GM12878 (cell line): ENCODE measurements around the gene PPP2R1A. TPM values are rescaled to one million over a fixed set of nuclear protein-coding genes. Genes with fewer than 3 reads are reported as not detected.
"Not testable (repeated sequence)": the region's sequence is repeated elsewhere in the genome, so short reads cannot be mapped to it uniquely, and the experiment has no call there.

Source experiments
- ATAC-seq: fragments of 200-7000 bp; cut with Tn5 transposase; 3 replicates; pipeline ENCODE4 v1.9.1; 2020; ENCODE audit warnings: mild to moderate bottlenecking, moderate library complexity
- BruUV-seq: library from RNA; stranded (reverse); fragments of 400-500 nt; replicated peaks from 2 replicates; lab custom pipeline; 2021; lab: Mats Ljungman, UMichigan
- CTCF ChIA-PET: fragments of 300-600 bp; sonication (Branson Sonifier 250); formaldehyde crosslinking; extraction: SDS; loops from one replicate; lab custom pipeline; 2021; ENCODE audit warnings: inconsistent platforms; lab: Yijun Ruan, JAX
- POLR2A ChIA-PET: fragments of 350-600 bp; formaldehyde crosslinking; extraction: SDS; loops from one replicate; lab custom pipeline; 2021; ENCODE audit warnings: inconsistent platforms; lab: Charles Lee
- RAD21 ChIA-PET: fragments of 300-600 bp; sonication (Branson Sonifier 250); formaldehyde crosslinking; loops from one replicate; lab custom pipeline; 2023; ENCODE audit warnings: antibody characterized with exemption; ENCODE audit not compliant: unreplicated experiment; lab: Charles Lee
- SMC1A ChIA-PET: fragments of 300-600 bp; sonication (Branson Sonifier 250); formaldehyde crosslinking; loops from one replicate; lab custom pipeline; 2023; ENCODE audit not compliant: unreplicated experiment, uncharacterized antibody; lab: Charles Lee
- DNase-seq: peaks from one replicate; pipeline ENCODE4 v3.0.0-alpha.2; 2011; ENCODE audit warnings: low read depth, low spot score
- FAIRE-seq: peaks from 3 replicates; lab custom pipeline; 2011; peaks lifted over from hg19 to GRCh38; lab: Jason Lieb, UNC
- H2AFZ ChIP-seq: 2 replicates; pipeline ENCODE4 v1.6.0; 2011; ENCODE audit warnings: low read depth, low read length, control low read depth; ENCODE audit not compliant: control insufficient read depth
- H3K27ac ChIP-seq: 2 replicates; pipeline ENCODE4 v1.5.1; 2011; ENCODE audit warnings: control low read depth; ENCODE audit not compliant: control insufficient read depth, insufficient read depth
- H3K27me3 ChIP-seq, 2 experiments: replicated peaks in 1 of 2; 2 replicates each; pipeline versions ENCODE4 v1.6.0 to v1.6.1; 2011; ENCODE audit warnings: low read length in 1 of 2; ENCODE audit not compliant: control insufficient read depth in 2 of 2, insufficient read depth in 2 of 2
- H3K36me3 ChIP-seq, 2 experiments: 2 replicates each; pipeline ENCODE4 v1.5.1; 2011; ENCODE audit warnings: low read length in 1 of 2; ENCODE audit not compliant: control insufficient read depth in 2 of 2, insufficient read depth in 2 of 2
- H3K4me1 ChIP-seq: 2 replicates; pipeline ENCODE4 v1.6.1; 2011; ENCODE audit warnings: mild to moderate bottlenecking, low read length, moderate library complexity, mixed read lengths; ENCODE audit not compliant: control insufficient read depth, insufficient read depth
- H3K4me2 ChIP-seq: 2 replicates; pipeline ENCODE4 v1.6.0; 2011; ENCODE audit warnings: control low read depth; ENCODE audit not compliant: control insufficient read depth, insufficient read depth
- H3K4me3 ChIP-seq: fragments of 200-600 bp; sonication (generic); 2 replicates; pipeline ENCODE4 v1.5.1; 2016
- H3K79me2 ChIP-seq: 2 replicates; pipeline ENCODE4 v1.6.0; 2011; ENCODE audit warnings: low read length; ENCODE audit not compliant: control insufficient read depth, insufficient read depth
- H3K9ac ChIP-seq: 2 replicates; pipeline ENCODE4 v1.8.0; 2011; ENCODE audit warnings: low read length, control low read depth, mixed read lengths; ENCODE audit not compliant: control insufficient read depth, insufficient read depth
- H3K9me3 ChIP-seq: replicated peaks from 3 replicates; pipeline ENCODE4 v1.5.1; 2011; ENCODE audit warnings: mild to moderate bottlenecking, low read length; ENCODE audit not compliant: control insufficient read depth, insufficient read depth
- H4K20me1 ChIP-seq: 2 replicates; pipeline ENCODE4 v1.6.0; 2011; ENCODE audit not compliant: control insufficient read depth, insufficient read depth
- CREM ChIP-seq: IDR thresholded peaks from 2 replicates; pipeline ENCODE4 v1.6.1; 2014; ENCODE audit warnings: antibody characterized with exemption, low read depth
- TCF7 ChIP-seq: IDR thresholded peaks from 2 replicates; pipeline ENCODE4 v1.6.1; 2014; ENCODE audit warnings: antibody characterized with exemption, borderline replicate concordance
- ZNF687 ChIP-seq: fragments of 450-650 bp; IDR thresholded peaks from 2 replicates; pipeline ENCODE4 v1.6.1; 2017; ENCODE audit warnings: mild to moderate bottlenecking, moderate library complexity
- WGBS: methylation state at CpG from one replicate; pipeline ENCODE4 v1.1.6; 2016; ENCODE audit warnings: low lambda C conversion rate; ENCODE audit not compliant: insufficient replicate concordance, insufficient coverage; ENCODE audit errors: missing lambda C conversion rate; 5-methylcytosine and 5-hydroxymethylcytosine counted together
- in situ Hi-C: fragments of 300-500 bp; cut with MboI; formaldehyde crosslinking; loops from 9 replicates; pipeline ENCODE4 v1.14.3; 2018; ENCODE audit warnings: mixed read lengths
- intact Hi-C: fragments of 100-400 bp; cut with micrococcal nuclease; formaldehyde crosslinking; loops from one replicate; pipeline ENCODE4 v1.14.2; 2022; ENCODE audit not compliant: unreplicated experiment
- polyA plus RNA-seq, 11 experiments: library from polyadenylated mRNA; depleted of rRNA in 4 of 11; unstranded in 6 of 11; stranded (reverse) in 5 of 11; fragments of >200 nt; fragmentation: Nextera tagmentation in 4 of 11; fragmentation: Illumina TruSeq in 1 of 11; extraction: Ambion mirVana in 4 of 11; extraction: Trizol in 1 of 11; gene quantifications; 1 replicate in 1 of 11; 2 replicates in 10 of 11; pipeline versions ENCODE4 v1.2.1 to v1.2.3, GENCODE V29; 2011 to 2016; ENCODE audit warnings: inconsistent platforms in 2 of 11, missing spikeins in 2 of 11, low read depth in 1 of 11
- total RNA-seq, 4 experiments: library from RNA; depleted of rRNA in 3 of 4; stranded (reverse); fragments of >200 nt in 3 of 4; fragmentation: Illumina TruSeq in 1 of 4; extraction: Trizol in 1 of 4; gene quantifications; 2 replicates each; pipeline versions ENCODE4 v1.2.1 to v1.2.3, GENCODE V29; 2013 to 2021

PPP2R1A gene
- total and polyA plus RNA-seq, 10 of the 15 experiments (the other 5 are each of a cell fraction or from before 2014, with no cell fraction given): 16.0 to 359 (median 140) TPM

GRCh38 chr19:52200044-52200443 is 10.2 kb downstream of the PPP2R1A start:
- BruUV-seq: no TSS peak
- ChIA-PET CTCF (interaction anchor here (1.0 kb wide), 1 partner anchor 37 kb away, joined by 4 read pairs; no protein-coding TSS in a partner anchor), SMC1A (no interaction called here), POLR2A (interaction anchor here (1.2 kb wide), 1 partner anchor 11 kb away, joined by 4 read pairs; no protein-coding TSS in a partner anchor), RAD21 (no interaction called here)
- no peak for DNase-seq
- intact Hi-C loops: no loop called here
- Histone ChIP-seq H3K79me2 (peaks cover 39% of the 10 kb centered on the region), H3K4me2 (no peak overlapping the region), H4K20me1 (peaks cover 7% of the 10 kb centered on the region; the same call in 1 of the 2 replicates), H3K4me1 (no peaks in the 10 kb centered on the region), H3K36me3 (peaks cover 20 to 48% of the 10 kb centered on the region in 2 experiments), H3K9me3 (no peaks in the 10 kb centered on the region), H3K9ac (no peak overlapping the region), H3K27me3 (no peaks in the 10 kb centered on the region), H3K4me3 (no peak overlapping the region), H3K27ac (no peak overlapping the region), H2AFZ (no peak overlapping the region)
- in situ Hi-C loops: no loop called here
- whole genome bisulfite sequencing: 72% methylated on average over 7 of the region's 7 CpGs
- ATAC-seq: no peak
- FAIRE-seq: no peak
- TF ChIP-seq TCF7 (no peak), ZNF687 (no peak), CREM (no peak)

DNA sequence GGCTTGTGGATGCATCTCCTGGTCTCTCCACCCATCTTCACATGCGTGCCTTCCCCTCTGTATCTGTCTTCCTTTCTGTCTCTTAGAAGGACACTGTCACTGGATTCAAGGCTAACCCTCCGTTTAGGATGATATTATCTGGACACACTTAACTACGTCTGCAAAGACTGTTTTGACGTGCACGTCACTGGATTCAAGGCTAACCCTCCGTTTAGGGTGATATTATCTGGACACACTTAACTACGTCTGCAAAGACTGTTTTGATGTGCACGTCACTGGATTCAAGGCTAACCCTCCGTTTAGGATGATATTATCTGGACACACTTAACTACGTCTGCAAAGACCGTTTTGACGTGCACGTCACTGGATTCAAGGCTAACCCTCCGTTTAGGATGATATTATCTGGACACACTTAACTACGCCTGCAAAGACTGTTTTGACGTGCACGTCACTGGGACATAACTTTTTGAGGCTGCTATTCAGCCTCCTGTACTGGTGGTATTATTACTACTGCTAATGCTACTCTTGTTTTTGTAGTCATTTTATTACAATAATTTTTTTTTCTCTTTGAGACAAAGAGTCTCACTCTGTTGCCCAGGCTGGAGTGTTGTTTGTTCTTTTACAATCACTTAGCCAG is 11.0 kb downstream of the PPP2R1A start:
- peaks cover 31% of the 10 kb centered on the region for H3K79me2 ChIP-seq
- H3K36me3 ChIP-seq: peaks cover 25 to 52% of the 10 kb centered on the region in 2 experiments
- DNase-seq, ATAC-seq, H3K4me3 ChIP-seq, H2AFZ ChIP-seq, SMC1A ChIA-PET, H3K9me3 ChIP-seq, H3K4me2 ChIP-seq, H3K27me3 ChIP-seq, BruUV-seq, intact Hi-C loops, H3K9ac ChIP-seq, RAD21 ChIA-PET, CTCF ChIA-PET, H3K4me1 ChIP-seq, FAIRE-seq, H4K20me1 ChIP-seq, in situ Hi-C loops, H3K27ac ChIP-seq: not testable (repeated sequence)
- 97% methylated on average over 17 of the region's 17 CpGs for whole genome bisulfite sequencing
- POLR2A ChIA-PET: interaction anchor here (1.2 kb wide), 1 partner anchor 12 kb away, joined by 4 read pairs; no protein-coding TSS in a partner anchor
